NCI-H524 treated with DMSO at 0.1 percent for 48 hours (cell line): ENCODE data around the gene SPACDR.
A peak's percentile ranks its signal among the peaks of the same experiment; 100 is the strongest.

Experiments
- DNase-seq: peaks from one replicate; lab custom pipeline; 2025; lab: John Stamatoyannopoulos, UW

Gene SPACDR

DNA sequence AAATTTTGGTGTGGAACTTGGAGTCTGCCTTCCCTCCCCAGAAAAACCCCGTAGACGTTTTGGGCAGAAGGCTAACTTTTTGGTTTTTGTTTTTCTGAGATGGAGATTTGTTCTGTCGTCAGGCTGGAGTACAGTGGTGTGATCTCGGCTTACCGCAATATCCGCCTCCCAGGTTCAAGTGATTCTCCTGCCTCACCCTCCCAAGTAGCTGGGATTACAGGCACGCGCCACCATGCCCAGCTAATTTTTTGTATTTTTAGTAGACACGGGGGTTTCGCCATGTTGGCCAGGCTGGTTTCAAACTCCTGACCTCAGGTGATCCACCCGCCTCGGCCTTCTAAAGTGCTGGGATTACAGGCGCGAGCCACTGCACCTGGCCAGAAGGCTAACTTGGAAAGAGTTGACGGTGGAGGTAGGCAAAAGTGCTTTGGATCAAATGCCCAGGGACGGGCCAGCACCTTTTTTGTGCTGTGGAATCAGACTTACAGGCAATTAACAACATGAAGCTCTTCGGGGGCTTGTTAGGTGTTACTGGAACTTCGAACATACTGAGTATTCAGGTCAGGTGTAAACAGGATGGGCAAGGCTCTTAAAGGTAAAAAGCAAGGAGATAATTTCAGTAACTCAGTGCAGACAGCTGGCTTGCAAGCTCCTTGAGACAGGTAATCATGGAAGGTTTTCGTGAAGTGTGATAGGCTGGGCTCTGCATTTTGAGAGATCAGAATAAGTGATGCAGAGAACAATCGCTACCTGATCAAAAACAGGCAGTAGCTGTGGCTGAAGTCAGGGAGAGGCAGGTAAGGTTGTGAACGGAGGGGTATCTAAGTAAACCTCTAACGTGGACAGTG is 29.5 kb downstream of the SPACDR start:
- DNase-seq = no peak

GRCh38 chr7:100433592-100434296 is 30.3 kb downstream of the SPACDR start:
- DNase-seq = no peak

GRCh38 chr7:100433276-100433591 is 30.8 kb downstream of the SPACDR start:
- DNase-seq = no peak

- no peak for DNase-seq
Measured at GRCh38 chr7:100432621-100433275, 31.3 kb downstream of the SPACDR start.

GRCh38 chr7:100432053-100432452 is 32.0 kb downstream of the SPACDR start:
- no peak for DNase-seq

DNA sequence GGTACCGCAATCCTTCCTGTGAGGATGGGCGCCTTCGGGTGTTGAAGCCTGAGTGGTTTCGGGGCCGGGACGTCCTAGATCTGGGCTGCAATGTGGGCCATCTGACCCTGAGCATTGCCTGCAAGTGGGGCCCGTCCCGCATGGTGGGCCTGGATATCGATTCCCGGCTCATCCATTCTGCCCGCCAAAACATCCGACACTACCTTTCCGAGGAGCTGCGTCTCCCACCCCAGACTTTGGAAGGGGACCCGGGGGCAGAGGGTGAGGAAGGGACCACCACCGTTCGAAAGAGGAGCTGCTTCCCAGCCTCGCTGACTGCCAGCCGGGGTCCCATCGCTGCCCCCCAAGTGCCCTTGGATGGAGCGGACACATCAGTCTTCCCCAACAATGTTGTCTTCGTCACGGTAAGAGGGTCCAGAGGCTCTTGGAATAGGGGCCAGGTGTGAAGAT is 32.7 kb downstream of the SPACDR start:
- DNase-seq = no peak

DNA sequence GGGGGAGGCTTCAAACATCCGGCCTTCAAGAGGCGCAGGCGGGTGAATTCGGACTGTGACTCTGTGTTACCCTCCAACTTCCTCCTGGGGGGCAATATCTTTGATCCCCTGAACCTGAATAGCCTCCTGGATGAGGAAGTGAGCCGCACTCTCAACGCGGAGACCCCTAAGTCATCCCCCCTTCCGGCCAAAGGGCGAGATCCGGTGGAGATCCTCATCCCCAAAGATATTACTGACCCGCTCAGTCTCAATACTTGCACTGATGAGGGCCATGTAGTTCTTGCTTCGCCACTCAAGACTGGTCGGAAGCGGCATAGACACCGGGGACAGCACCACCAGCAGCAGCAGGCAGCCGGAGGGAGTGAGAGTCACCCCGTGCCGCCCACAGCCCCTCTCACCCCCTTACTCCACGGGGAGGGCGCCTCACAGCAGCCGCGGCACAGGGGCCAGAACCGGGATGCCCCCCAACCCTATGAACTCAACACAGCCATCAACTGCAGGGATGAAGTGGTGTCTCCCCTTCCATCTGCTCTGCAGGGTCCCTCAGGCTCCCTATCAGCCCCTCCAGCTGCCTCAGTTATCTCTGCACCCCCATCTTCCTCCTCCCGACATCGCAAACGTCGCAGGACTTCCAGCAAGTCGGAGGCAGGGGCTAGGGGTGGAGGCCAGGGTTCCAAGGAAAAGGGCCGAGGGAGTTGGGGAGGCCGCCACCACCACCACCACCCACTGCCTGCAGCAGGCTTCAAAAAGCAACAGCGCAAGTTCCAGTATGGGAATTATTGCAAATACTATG is 33.4 kb downstream of the SPACDR start:
- DNase-seq = no peak

- DNase-seq = peak; percentile 68
Measured at GRCh38 chr7:100429637-100430492, 34.2 kb downstream of the SPACDR start, which contains the start of gene MEPCE. MEPCE (plus strand) TSS chr7:100429831; CDS start chr7:100430019, 188 bp downstream.

- peak; percentile 89 for DNase-seq
Measured at GRCh38 chr7:100428967-100429636, 35.0 kb downstream of the SPACDR start.

- peak; percentile 66 for DNase-seq
Measured at GRCh38 chr7:100428199-100428966, 35.7 kb downstream of the SPACDR start, which contains the start of gene ZCWPW1. ZCWPW1 (minus strand) TSS chr7:100428703; CDS start chr7:100420649, 8,054 bp downstream.

- DNase-seq = no peak
Measured at GRCh38 chr7:100427762-100428198, 36.3 kb downstream of the SPACDR start.

DNA sequence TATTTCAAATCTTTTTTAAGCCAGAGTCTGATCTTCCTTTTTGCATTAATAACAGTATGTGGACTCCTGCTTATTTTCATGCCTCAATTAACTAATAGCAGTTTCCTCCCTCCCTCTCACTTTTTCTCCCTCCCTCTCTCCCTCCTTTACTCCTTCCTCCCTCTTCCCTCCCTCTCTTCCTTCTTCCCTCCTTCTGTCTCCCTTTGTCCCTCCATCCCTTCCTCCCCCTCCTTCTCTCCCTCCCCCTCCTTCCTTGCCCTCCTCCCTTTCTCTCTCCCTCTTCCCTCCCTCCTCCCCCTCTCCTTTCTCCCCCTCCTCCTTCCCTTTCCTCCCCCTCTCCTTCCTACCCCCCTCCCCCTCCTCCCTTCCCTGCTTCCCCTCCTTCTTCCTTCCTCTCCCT is 37.5 kb downstream of the SPACDR start:
- DNase-seq = no peak

DNA sequence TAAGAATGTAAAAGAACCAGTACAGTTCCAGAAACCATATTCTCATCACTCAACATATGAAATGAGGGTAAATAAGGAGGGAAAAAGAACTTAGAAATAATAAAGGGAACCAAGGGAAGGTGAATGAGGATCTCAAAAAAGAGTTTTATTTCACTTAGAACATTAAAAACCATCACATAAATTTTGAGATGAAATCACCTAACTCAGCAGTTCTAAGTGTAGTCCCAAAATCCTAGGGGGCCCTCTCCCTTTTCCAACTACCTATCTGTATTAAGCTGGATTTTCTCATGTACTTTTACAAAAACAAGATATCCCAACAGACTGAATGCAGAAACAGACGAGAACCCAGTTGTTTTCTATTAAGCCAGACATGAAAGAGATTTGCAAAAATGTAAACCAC is 38.7 kb downstream of the SPACDR start:
- no peak for DNase-seq

GRCh38 chr7:100423315-100423714 is 40.7 kb downstream of the SPACDR start:
- DNase-seq = no peak

DNA sequence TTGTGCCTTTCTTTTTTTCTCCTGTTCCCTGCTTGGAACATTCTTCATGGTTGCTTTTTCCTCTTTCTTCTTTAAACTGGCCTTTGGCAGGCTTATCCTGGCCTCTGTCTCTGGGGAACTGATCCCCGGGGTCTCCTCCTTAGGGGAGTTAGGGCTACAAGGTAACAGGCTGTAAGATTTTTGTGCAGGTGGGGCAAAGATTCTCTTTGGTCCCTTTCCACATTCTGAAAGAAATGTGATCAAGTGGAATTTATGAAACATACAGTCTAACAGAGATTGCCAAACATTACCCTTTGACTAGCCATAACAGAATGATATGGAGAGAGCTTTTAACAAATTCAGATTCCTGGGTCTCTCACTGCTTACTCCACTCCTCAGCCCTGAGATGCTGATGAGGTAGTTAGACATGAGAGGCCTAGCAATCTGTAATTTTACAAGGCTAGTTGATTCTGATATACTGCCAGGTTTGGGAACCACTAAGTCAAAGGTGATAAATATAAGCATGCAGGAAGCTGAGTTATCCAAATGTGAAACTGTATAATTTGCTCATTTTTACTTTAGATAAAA is 44.3 kb downstream of the SPACDR start:
- no peak for DNase-seq

- DNase-seq = no peak
Measured at GRCh38 chr7:100418930-100419659, 45.0 kb downstream of the SPACDR start.

- no peak for DNase-seq
Measured at GRCh38 chr7:100415448-100415847, 48.6 kb downstream of the SPACDR start.

DNA sequence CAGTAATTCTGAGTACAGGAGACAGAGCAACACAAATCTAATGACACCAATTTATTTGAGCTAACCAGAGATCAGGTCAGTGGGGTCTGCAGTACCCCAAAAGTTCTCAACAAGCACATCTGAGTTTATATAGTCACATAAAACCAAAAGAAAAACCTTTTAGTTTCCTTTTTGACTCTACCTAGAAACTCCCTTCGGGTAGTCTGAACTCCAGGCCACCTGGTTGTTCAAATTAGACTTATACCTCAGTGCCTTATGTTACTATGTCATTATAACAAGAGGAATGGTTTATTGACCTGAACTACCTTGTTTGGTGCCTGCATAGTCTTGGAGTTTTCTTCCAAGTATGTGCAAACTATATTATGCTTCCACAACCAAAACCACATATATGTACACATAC is 50.2 kb downstream of the SPACDR start:
- DNase-seq = no peak
